HepG2 (cell line): ENCODE measurements around the gene FILIP1. TPM values are rescaled to one million over a fixed set of nuclear protein-coding genes. Genes with fewer than 3 reads are reported as not detected.

Source experiments
- GATAD2A ChIP-seq: IDR thresholded peaks from 2 replicates; pipeline ENCODE4 v1.6.1; 2016
- HOXA9 ChIP-seq: sonication (generic); formaldehyde crosslinking; IDR thresholded peaks from 2 replicates; pipeline ENCODE4 v1.8.1; 2022; ENCODE audit warnings: missing genetic modification reagents, mild to moderate bottlenecking, moderate library complexity, borderline replicate concordance
- PHF8 ChIP-seq: sonication (generic); formaldehyde crosslinking; IDR thresholded peaks from 2 replicates; pipeline ENCODE4 v1.5.0; 2020; ENCODE audit warnings: missing genetic modification reagents
- TARDBP ChIP-seq: sonication (generic); formaldehyde crosslinking; IDR thresholded peaks from 2 replicates; pipeline ENCODE4 v1.8.0; 2022; ENCODE audit warnings: mild to moderate bottlenecking, missing genetic modification reagents
- ZNF496 ChIP-seq: sonication (generic); formaldehyde crosslinking; IDR thresholded peaks from 2 replicates; pipeline ENCODE4 v1.8.1; 2023; ENCODE audit warnings: mild to moderate bottlenecking, moderate library complexity, missing genetic modification reagents; ENCODE audit not compliant: insufficient replicate concordance
- polyA plus RNA-seq, 8 experiments: library from polyadenylated mRNA; depleted of rRNA in 3 of 8; stranded (reverse) in 7 of 8; unstranded in 1 of 8; fragments of >200 nt; fragmentation: Illumina TruSeq in 4 of 8; extraction: Trizol in 4 of 8; gene quantifications; 2 replicates each; pipeline versions ENCODE4 v1.2.1 to v1.2.3, GENCODE V29; 2011 to 2016; ENCODE audit warnings: low read depth in 4 of 8, missing spikeins in 1 of 8, mixed read lengths in 1 of 8; ENCODE audit not compliant: insufficient read depth in 1 of 8
- total RNA-seq, 5 experiments: library from RNA; depleted of rRNA; stranded (reverse); fragments of >200 nt; fragmentation: Illumina TruSeq; extraction: Trizol; gene quantifications; 2 replicates each; pipeline ENCODE4 v1.2.3, GENCODE V29; 2016; ENCODE audit warnings: low read depth in 1 of 5
- TF ChIP-seq, protein P1 (sequence below): sonication (generic); formaldehyde crosslinking; IDR thresholded peaks from 2 replicates; pipeline ENCODE4 v1.4.0; 2020; ENCODE audit warnings: missing genetic modification reagents, borderline replicate concordance
- TF ChIP-seq, protein P2 (sequence below): sonication (generic); formaldehyde crosslinking; IDR thresholded peaks from 2 replicates; pipeline ENCODE4 v1.4.0; 2020; ENCODE audit warnings: missing genetic modification reagents, borderline replicate concordance
- TF ChIP-seq, protein P3 (sequence below): sonication (generic); formaldehyde crosslinking; IDR thresholded peaks from 2 replicates; pipeline ENCODE4 v1.5.0; 2020; ENCODE audit warnings: mild to moderate bottlenecking, missing genetic modification reagents, borderline replicate concordance
- TF ChIP-seq, protein P4 (sequence below): sonication (generic); formaldehyde crosslinking; IDR thresholded peaks from 2 replicates; pipeline ENCODE4 v1.4.0; 2020; ENCODE audit warnings: missing genetic modification reagents, borderline replicate concordance

FILIP1 gene
- total and polyA plus RNA-seq, 2 of the 13 experiments (the other 11 are each of a cell fraction or from before 2014, with no cell fraction given), result not detected

DNA sequence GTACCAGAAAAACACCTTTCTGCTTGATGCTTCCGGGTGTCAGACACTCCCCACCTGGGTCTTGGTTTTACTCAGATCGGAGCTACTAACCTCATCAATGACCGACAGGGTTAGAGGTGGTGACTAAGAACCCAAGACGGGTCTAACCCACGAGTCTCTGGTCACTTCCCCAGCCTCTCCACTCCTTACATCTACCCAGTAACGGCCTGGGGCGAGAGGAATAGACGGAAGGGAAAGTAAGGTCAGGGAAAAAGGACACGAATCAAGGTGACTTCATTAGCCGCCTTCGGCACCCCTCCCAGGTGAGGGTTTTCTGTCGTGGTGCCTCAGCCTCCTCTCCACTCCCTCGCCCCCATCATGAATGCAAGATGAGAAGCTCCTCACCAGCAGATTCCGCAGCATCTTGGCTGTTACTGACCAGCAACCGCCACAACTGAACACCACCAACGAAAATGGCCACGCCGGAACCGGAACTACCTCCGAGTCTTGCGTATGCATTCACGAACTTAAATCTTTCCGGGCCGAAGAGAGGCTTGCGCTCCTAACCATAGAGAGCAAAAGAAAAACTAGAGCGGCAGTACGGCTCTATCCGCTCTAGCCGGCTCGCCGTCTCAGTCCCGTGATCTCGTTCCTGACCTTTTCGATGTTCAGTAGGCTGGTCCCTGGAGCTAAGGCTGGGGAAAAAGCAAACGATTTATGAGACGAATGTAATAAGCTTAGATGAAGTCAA, 250.1 kb downstream of the FILIP1 start, which contains the start of gene COX7A2 (continued):
- TF ChIP-seq, protein P1, sequence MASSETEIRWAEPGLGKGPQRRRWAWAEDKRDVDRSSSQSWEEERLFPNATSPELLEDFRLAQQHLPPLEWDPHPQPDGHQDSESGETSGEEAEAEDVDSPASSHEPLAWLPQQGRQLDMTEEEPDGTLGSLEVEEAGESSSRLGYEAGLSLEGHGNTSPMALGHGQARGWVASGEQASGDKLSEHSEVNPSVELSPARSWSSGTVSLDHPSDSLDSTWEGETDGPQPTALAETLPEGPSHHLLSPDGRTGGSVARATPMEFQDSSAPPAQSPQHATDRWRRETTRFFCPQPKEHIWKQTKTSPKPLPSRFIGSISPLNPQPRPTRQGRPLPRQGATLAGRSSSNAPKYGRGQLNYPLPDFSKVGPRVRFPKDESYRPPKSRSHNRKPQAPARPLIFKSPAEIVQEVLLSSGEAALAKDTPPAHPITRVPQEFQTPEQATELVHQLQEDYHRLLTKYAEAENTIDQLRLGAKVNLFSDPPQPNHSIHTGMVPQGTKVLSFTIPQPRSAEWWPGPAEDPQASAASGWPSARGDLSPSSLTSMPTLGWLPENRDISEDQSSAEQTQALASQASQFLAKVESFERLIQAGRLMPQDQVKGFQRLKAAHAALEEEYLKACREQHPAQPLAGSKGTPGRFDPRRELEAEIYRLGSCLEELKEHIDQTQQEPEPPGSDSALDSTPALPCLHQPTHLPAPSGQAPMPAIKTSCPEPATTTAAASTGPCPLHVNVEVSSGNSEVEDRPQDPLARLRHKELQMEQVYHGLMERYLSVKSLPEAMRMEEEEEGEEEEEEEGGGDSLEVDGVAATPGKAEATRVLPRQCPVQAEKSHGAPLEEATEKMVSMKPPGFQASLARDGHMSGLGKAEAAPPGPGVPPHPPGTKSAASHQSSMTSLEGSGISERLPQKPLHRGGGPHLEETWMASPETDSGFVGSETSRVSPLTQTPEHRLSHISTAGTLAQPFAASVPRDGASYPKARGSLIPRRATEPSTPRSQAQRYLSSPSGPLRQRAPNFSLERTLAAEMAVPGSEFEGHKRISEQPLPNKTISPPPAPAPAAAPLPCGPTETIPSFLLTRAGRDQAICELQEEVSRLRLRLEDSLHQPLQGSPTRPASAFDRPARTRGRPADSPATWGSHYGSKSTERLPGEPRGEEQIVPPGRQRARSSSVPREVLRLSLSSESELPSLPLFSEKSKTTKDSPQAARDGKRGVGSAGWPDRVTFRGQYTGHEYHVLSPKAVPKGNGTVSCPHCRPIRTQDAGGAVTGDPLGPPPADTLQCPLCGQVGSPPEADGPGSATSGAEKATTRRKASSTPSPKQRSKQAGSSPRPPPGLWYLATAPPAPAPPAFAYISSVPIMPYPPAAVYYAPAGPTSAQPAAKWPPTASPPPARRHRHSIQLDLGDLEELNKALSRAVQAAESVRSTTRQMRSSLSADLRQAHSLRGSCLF (CRISPR knock-in tag), result no peak
- TF ChIP-seq TARDBP (CRISPR knock-in tag), result peak; percentile 85; the same call in 1 of the 2 replicates
- TF ChIP-seq GATAD2A (CRISPR knock-in tag), result peak; percentile 69; the same call in 1 of the 2 replicates
- TF ChIP-seq, protein P2, sequence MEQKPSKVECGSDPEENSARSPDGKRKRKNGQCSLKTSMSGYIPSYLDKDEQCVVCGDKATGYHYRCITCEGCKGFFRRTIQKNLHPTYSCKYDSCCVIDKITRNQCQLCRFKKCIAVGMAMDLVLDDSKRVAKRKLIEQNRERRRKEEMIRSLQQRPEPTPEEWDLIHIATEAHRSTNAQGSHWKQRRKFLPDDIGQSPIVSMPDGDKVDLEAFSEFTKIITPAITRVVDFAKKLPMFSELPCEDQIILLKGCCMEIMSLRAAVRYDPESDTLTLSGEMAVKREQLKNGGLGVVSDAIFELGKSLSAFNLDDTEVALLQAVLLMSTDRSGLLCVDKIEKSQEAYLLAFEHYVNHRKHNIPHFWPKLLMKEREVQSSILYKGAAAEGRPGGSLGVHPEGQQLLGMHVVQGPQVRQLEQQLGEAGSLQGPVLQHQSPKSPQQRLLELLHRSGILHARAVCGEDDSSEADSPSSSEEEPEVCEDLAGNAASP (CRISPR knock-in tag), result no peak
- TF ChIP-seq, protein P3, sequence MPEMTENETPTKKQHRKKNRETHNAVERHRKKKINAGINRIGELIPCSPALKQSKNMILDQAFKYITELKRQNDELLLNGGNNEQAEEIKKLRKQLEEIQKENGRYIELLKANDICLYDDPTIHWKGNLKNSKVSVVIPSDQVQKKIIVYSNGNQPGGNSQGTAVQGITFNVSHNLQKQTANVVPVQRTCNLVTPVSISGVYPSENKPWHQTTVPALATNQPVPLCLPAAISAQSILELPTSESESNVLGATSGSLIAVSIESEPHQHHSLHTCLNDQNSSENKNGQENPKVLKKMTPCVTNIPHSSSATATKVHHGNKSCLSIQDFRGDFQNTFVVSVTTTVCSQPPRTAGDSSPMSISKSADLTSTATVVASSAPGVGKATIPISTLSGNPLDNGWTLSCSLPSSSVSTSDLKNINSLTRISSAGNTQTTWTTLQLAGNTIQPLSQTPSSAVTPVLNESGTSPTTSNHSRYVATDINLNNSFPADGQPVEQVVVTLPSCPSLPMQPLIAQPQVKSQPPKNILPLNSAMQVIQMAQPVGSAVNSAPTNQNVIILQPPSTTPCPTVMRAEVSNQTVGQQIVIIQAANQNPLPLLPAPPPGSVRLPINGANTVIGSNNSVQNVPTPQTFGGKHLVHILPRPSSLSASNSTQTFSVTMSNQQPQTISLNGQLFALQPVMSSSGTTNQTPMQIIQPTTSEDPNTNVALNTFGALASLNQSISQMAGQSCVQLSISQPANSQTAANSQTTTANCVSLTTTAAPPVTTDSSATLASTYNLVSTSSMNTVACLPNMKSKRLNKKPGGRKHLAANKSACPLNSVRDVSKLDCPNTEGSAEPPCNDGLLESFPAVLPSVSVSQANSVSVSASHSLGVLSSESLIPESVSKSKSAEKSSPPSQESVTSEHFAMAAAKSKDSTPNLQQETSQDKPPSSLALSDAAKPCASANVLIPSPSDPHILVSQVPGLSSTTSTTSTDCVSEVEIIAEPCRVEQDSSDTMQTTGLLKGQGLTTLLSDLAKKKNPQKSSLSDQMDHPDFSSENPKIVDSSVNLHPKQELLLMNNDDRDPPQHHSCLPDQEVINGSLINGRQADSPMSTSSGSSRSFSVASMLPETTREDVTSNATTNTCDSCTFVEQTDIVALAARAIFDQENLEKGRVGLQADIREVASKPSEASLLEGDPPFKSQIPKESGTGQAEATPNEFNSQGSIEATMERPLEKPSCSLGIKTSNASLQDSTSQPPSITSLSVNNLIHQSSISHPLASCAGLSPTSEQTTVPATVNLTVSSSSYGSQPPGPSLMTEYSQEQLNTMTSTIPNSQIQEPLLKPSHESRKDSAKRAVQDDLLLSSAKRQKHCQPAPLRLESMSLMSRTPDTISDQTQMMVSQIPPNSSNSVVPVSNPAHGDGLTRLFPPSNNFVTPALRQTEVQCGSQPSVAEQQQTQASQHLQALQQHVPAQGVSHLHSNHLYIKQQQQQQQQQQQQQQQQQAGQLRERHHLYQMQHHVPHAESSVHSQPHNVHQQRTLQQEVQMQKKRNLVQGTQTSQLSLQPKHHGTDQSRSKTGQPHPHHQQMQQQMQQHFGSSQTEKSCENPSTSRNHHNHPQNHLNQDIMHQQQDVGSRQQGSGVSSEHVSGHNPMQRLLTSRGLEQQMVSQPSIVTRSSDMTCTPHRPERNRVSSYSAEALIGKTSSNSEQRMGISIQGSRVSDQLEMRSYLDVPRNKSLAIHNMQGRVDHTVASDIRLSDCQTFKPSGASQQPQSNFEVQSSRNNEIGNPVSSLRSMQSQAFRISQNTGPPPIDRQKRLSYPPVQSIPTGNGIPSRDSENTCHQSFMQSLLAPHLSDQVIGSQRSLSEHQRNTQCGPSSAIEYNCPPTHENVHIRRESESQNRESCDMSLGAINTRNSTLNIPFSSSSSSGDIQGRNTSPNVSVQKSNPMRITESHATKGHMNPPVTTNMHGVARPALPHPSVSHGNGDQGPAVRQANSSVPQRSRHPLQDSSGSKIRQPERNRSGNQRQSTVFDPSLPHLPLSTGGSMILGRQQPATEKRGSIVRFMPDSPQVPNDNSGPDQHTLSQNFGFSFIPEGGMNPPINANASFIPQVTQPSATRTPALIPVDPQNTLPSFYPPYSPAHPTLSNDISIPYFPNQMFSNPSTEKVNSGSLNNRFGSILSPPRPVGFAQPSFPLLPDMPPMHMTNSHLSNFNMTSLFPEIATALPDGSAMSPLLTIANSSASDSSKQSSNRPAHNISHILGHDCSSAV (CRISPR knock-in tag), result no peak
- no peak for TF ChIP-seq HOXA9 (CRISPR knock-in tag)
- TF ChIP-seq, protein P4, sequence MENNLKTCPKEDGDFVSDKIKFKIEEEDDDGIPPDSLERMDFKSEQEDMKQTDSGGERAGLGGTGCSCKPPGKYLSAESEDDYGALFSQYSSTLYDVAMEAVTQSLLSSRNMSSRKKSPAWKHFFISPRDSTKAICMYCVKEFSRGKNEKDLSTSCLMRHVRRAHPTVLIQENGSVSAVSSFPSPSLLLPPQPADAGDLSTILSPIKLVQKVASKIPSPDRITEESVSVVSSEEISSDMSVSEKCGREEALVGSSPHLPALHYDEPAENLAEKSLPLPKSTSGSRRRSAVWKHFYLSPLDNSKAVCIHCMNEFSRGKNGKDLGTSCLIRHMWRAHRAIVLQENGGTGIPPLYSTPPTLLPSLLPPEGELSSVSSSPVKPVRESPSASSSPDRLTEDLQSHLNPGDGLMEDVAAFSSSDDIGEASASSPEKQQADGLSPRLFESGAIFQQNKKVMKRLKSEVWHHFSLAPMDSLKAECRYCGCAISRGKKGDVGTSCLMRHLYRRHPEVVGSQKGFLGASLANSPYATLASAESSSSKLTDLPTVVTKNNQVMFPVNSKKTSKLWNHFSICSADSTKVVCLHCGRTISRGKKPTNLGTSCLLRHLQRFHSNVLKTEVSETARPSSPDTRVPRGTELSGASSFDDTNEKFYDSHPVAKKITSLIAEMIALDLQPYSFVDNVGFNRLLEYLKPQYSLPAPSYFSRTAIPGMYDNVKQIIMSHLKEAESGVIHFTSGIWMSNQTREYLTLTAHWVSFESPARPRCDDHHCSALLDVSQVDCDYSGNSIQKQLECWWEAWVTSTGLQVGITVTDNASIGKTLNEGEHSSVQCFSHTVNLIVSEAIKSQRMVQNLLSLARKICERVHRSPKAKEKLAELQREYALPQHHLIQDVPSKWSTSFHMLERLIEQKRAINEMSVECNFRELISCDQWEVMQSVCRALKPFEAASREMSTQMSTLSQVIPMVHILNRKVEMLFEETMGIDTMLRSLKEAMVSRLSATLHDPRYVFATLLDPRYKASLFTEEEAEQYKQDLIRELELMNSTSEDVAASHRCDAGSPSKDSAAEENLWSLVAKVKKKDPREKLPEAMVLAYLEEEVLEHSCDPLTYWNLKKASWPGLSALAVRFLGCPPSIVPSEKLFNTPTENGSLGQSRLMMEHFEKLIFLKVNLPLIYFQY (CRISPR knock-in tag), result no peak
- TF ChIP-seq ZNF496 (CRISPR knock-in tag), result no peak
- TF ChIP-seq PHF8 (CRISPR knock-in tag), result peak; percentile 86
